GM12878 (cell line): ENCODE results near the gene ASB2. TPM values are rescaled to one million over a fixed set of nuclear protein-coding genes. Genes with fewer than 3 reads are reported as not detected.

Experiments
- ATAC-seq: fragments of 200-7000 bp; cut with Tn5 transposase; 3 replicates; pipeline ENCODE4 v1.9.1; 2020; ENCODE audit warnings: mild to moderate bottlenecking, moderate library complexity
- BruUV-seq: library from RNA; stranded (reverse); fragments of 400-500 nt; replicated peaks from 2 replicates; lab custom pipeline; 2021; lab: Mats Ljungman, UMichigan
- CTCF ChIA-PET: fragments of 300-600 bp; sonication (Branson Sonifier 250); formaldehyde crosslinking; extraction: SDS; loops from one replicate; lab custom pipeline; 2021; ENCODE audit warnings: inconsistent platforms; lab: Yijun Ruan, JAX
- POLR2A ChIA-PET: fragments of 350-600 bp; formaldehyde crosslinking; extraction: SDS; loops from one replicate; lab custom pipeline; 2021; ENCODE audit warnings: inconsistent platforms; lab: Charles Lee
- RAD21 ChIA-PET: fragments of 300-600 bp; sonication (Branson Sonifier 250); formaldehyde crosslinking; loops from one replicate; lab custom pipeline; 2023; ENCODE audit warnings: antibody characterized with exemption; ENCODE audit not compliant: unreplicated experiment; lab: Charles Lee
- SMC1A ChIA-PET: fragments of 300-600 bp; sonication (Branson Sonifier 250); formaldehyde crosslinking; loops from one replicate; lab custom pipeline; 2023; ENCODE audit not compliant: unreplicated experiment, uncharacterized antibody; lab: Charles Lee
- DNase-seq: peaks from one replicate; pipeline ENCODE4 v3.0.0-alpha.2; 2011; ENCODE audit warnings: low read depth, low spot score
- FAIRE-seq: peaks from 3 replicates; lab custom pipeline; 2011; peaks lifted over from hg19 to GRCh38; lab: Jason Lieb, UNC
- H2AFZ ChIP-seq: 2 replicates; pipeline ENCODE4 v1.6.0; 2011; ENCODE audit warnings: low read depth, low read length, control low read depth; ENCODE audit not compliant: control insufficient read depth
- H3K27ac ChIP-seq: 2 replicates; pipeline ENCODE4 v1.5.1; 2011; ENCODE audit warnings: control low read depth; ENCODE audit not compliant: control insufficient read depth, insufficient read depth
- H3K27me3 ChIP-seq, 2 experiments: replicated peaks in 1 of 2; 2 replicates each; pipeline versions ENCODE4 v1.6.0 to v1.6.1; 2011; ENCODE audit warnings: low read length in 1 of 2; ENCODE audit not compliant: control insufficient read depth in 2 of 2, insufficient read depth in 2 of 2
- H3K36me3 ChIP-seq, 2 experiments: 2 replicates each; pipeline ENCODE4 v1.5.1; 2011; ENCODE audit warnings: low read length in 1 of 2; ENCODE audit not compliant: control insufficient read depth in 2 of 2, insufficient read depth in 2 of 2
- H3K4me1 ChIP-seq: 2 replicates; pipeline ENCODE4 v1.6.1; 2011; ENCODE audit warnings: mild to moderate bottlenecking, low read length, moderate library complexity, mixed read lengths; ENCODE audit not compliant: control insufficient read depth, insufficient read depth
- H3K4me2 ChIP-seq: 2 replicates; pipeline ENCODE4 v1.6.0; 2011; ENCODE audit warnings: control low read depth; ENCODE audit not compliant: control insufficient read depth, insufficient read depth
- H3K4me3 ChIP-seq: fragments of 200-600 bp; sonication (generic); 2 replicates; pipeline ENCODE4 v1.5.1; 2016
- H3K79me2 ChIP-seq: 2 replicates; pipeline ENCODE4 v1.6.0; 2011; ENCODE audit warnings: low read length; ENCODE audit not compliant: control insufficient read depth, insufficient read depth
- H3K9ac ChIP-seq: 2 replicates; pipeline ENCODE4 v1.8.0; 2011; ENCODE audit warnings: low read length, control low read depth, mixed read lengths; ENCODE audit not compliant: control insufficient read depth, insufficient read depth
- H3K9me3 ChIP-seq: replicated peaks from 3 replicates; pipeline ENCODE4 v1.5.1; 2011; ENCODE audit warnings: mild to moderate bottlenecking, low read length; ENCODE audit not compliant: control insufficient read depth, insufficient read depth
- H4K20me1 ChIP-seq: 2 replicates; pipeline ENCODE4 v1.6.0; 2011; ENCODE audit not compliant: control insufficient read depth, insufficient read depth
- PKNOX1 ChIP-seq: fragments of 450-650 bp; IDR thresholded peaks from 2 replicates; pipeline ENCODE4 v1.6.1; 2016; ENCODE audit warnings: mild to moderate bottlenecking
- ZBTB11 ChIP-seq: fragments of 450-650 bp; formaldehyde crosslinking; IDR thresholded peaks from 2 replicates; pipeline ENCODE4 v1.5.0; 2022; ENCODE audit warnings: mild to moderate bottlenecking, missing genetic modification characterization
- WGBS: methylation state at CpG from one replicate; pipeline ENCODE4 v1.1.6; 2016; ENCODE audit warnings: low lambda C conversion rate; ENCODE audit not compliant: insufficient replicate concordance, insufficient coverage; ENCODE audit errors: missing lambda C conversion rate; 5-methylcytosine and 5-hydroxymethylcytosine counted together
- in situ Hi-C: fragments of 300-500 bp; cut with MboI; formaldehyde crosslinking; loops from 9 replicates; pipeline ENCODE4 v1.14.3; 2018; ENCODE audit warnings: mixed read lengths
- intact Hi-C: fragments of 100-400 bp; cut with micrococcal nuclease; formaldehyde crosslinking; loops from one replicate; pipeline ENCODE4 v1.14.2; 2022; ENCODE audit not compliant: unreplicated experiment
- polyA plus RNA-seq, 11 experiments: library from polyadenylated mRNA; depleted of rRNA in 4 of 11; unstranded in 6 of 11; stranded (reverse) in 5 of 11; fragments of >200 nt; fragmentation: Nextera tagmentation in 4 of 11; fragmentation: Illumina TruSeq in 1 of 11; extraction: Ambion mirVana in 4 of 11; extraction: Trizol in 1 of 11; gene quantifications; 1 replicate in 1 of 11; 2 replicates in 10 of 11; pipeline versions ENCODE4 v1.2.1 to v1.2.3, GENCODE V29; 2011 to 2016; ENCODE audit warnings: inconsistent platforms in 2 of 11, missing spikeins in 2 of 11, low read depth in 1 of 11
- total RNA-seq, 4 experiments: library from RNA; depleted of rRNA in 3 of 4; stranded (reverse); fragments of >200 nt in 3 of 4; fragmentation: Illumina TruSeq in 1 of 4; extraction: Trizol in 1 of 4; gene quantifications; 2 replicates each; pipeline versions ENCODE4 v1.2.1 to v1.2.3, GENCODE V29; 2013 to 2021

Gene ASB2
- total and polyA plus RNA-seq, 10 of the 15 experiments (the other 5 are each of a cell fraction or from before 2014, with no cell fraction given), result 3.0 to 54.8 (median 33.5) TPM

- H2AFZ ChIP-seq, result no peak overlapping the region
- CTCF ChIA-PET, result interaction anchor here (0.8 to 16.9 kb wide), 7 partner anchors 9 to 146 kb away, joined by 3 to 541 read pairs (median 7); no protein-coding TSS in a partner anchor
- peaks cover 19% of the 10 kb centered on the region for H3K4me1 ChIP-seq
- H4K20me1 ChIP-seq, result no peaks in the 10 kb centered on the region
- H3K79me2 ChIP-seq, result no peaks in the 10 kb centered on the region
- no TSS peak for BruUV-seq
- no peak overlapping the region for H3K27ac ChIP-seq
- TF ChIP-seq ZBTB11 (CRISPR knock-in tag) (no peak), PKNOX1 (0 out of 2 replicates have a peak, but pooled peaks have one; percentile 8)
- TF ChIP-seq, all 136 proteins: peak for 1
- Histone ChIP-seq H3K36me3 (no peaks in the 10 kb centered on the region), H3K9ac (no peak overlapping the region), H3K27me3 (no peaks in the 10 kb centered on the region), H3K4me3 (no peak overlapping the region), H3K9me3 (no peaks in the 10 kb centered on the region), H3K4me2 (no peak overlapping the region)
- ChIA-PET RAD21 (interaction anchor here (1.1 to 3.2 kb wide), 8 partner anchors 8 to 51 kb away, joined by 4 to 18 read pairs (median 7); partner anchors contain the start of gene ASB2), SMC1A (interaction anchor here (1.0 to 3.0 kb wide), 9 partner anchors 9 to 51 kb away, joined by 3 to 26 read pairs (median 10); partner anchors contain the start of gene ASB2), POLR2A (interaction anchor here (1.1 to 2.3 kb wide), 7 partner anchors 9 to 31 kb away, joined by 4 to 15 read pairs (median 8); no protein-coding TSS in a partner anchor)
- DNase-seq (no peak), FAIRE-seq (no peak), ATAC-seq (no peak)
- in situ Hi-C loops (no loop called here), intact Hi-C loops (no loop called here)
- 47% methylated on average over 10 of the region's 10 CpGs for WGBS
These were observed 14.8 kb upstream of the ASB2 start for GRCh38 chr14:93991212-93991611.
